NCI-H510A (cell line): Measurements from ENCODE around the gene ALDOB.
A peak's percentile ranks its signal among the peaks of the same experiment; 100 is the strongest.
"Not testable (repeated sequence)": the region's sequence is repeated elsewhere in the genome, so short reads cannot be mapped to it uniquely, and the experiment has no call there.

ENCODE experiments used
- DNase-seq: peaks from one replicate; lab custom pipeline; 2025; lab: John Stamatoyannopoulos, UW

ALDOB gene

GRCh38 chr9:101421653-101422065 is 13.9 kb downstream of the ALDOB start:
- DNase-seq, result no peak

GRCh38 chr9:101419863-101420262 is 15.7 kb downstream of the ALDOB start:
- DNase-seq, result no peak

GRCh38 chr9:101418518-101419430 is 16.8 kb downstream of the ALDOB start:
- no peak for DNase-seq

GRCh38 chr9:101417977-101418376 is 17.6 kb downstream of the ALDOB start:
- DNase-seq, result no peak

- no peak for DNase-seq
Measured at GRCh38 chr9:101417389-101417788, 18.2 kb downstream of the ALDOB start.

- no peak for DNase-seq
Measured at GRCh38 chr9:101415578-101415977, 20.0 kb downstream of the ALDOB start.

- DNase-seq, result no peak
Measured at GRCh38 chr9:101414839-101415238, 20.7 kb downstream of the ALDOB start.

GRCh38 chr9:101409079-101409477 is 26.5 kb downstream of the ALDOB start:
- DNase-seq, result no peak

- DNase-seq, result no peak
Measured at GRCh38 chr9:101408374-101409078, 27.0 kb downstream of the ALDOB start.

- no peak for DNase-seq
Measured at GRCh38 chr9:101403516-101404285, 31.9 kb downstream of the ALDOB start.

- DNase-seq, result no peak
Measured at GRCh38 chr9:101400120-101400519, 35.5 kb downstream of the ALDOB start.

GRCh38 chr9:101399643-101399970 is 36.0 kb downstream of the ALDOB start:
- DNase-seq, result no peak

- no peak for DNase-seq
Measured at GRCh38 chr9:101398930-101399642, 36.5 kb downstream of the ALDOB start.

GRCh38 chr9:101398068-101398929 is 37.3 kb downstream of the ALDOB start, which contains the start of the genes MRPL50 and ZNF189:
Gene MRPL50, minus strand, starts transcription at chr9:101398618. Its CDS starts 26 bp downstream, at chr9:101398592.
Gene ZNF189, plus strand, starts transcription at chr9:101398851. Its CDS starts 306 bp downstream, at chr9:101399157.
- DNase-seq, result peak; percentile 94

- no peak for DNase-seq
Measured at GRCh38 chr9:101397746-101398067, 37.9 kb downstream of the ALDOB start.

- DNase-seq, result no peak
Measured at GRCh38 chr9:101394687-101395086, 40.9 kb downstream of the ALDOB start.

GRCh38 chr9:101393135-101393534 is 42.4 kb downstream of the ALDOB start:
- no peak for DNase-seq

- DNase-seq, result no peak
Measured at GRCh38 chr9:101388507-101388993, 47.0 kb downstream of the ALDOB start.

GRCh38 chr9:101387871-101388506 is 47.6 kb downstream of the ALDOB start:
- no peak for DNase-seq

GRCh38 chr9:101384873-101385536 is 50.6 kb downstream of the ALDOB start, which contains the start of gene BAAT:
Gene BAAT, minus strand, starts transcription at chr9:101385006. Its CDS starts 13,602 bp downstream, at chr9:101371404.
- not testable (repeated sequence) for DNase-seq
